AG04449 (cell line): ENCODE measurements around the gene RPL7L1.

Source experiments
- CTCF ChIA-PET: fragments of 350-600 bp; formaldehyde crosslinking; extraction: SDS; loops from one replicate; lab custom pipeline; 2021; ENCODE audit warnings: antibody characterized with exemption; lab: Yijun Ruan, JAX
- POLR2A ChIA-PET: fragments of 400-600, 350-600 bp; formaldehyde crosslinking; extraction: SDS; loops from one replicate; lab custom pipeline; 2020; ENCODE audit warnings: antibody characterized with exemption, inconsistent platforms; lab: Yijun Ruan, JAX
- DNase-seq: peaks from one replicate; pipeline ENCODE4 v3.0.0-alpha.2; 2010; ENCODE audit warnings: low read depth, low spot score
- H3K4me3 ChIP-seq: 2 replicates; pipeline ENCODE4 v1.5.1; 2011; ENCODE audit warnings: low read depth, mild to moderate bottlenecking, control low read depth, low read length
- CTCF ChIP-seq: IDR thresholded peaks from one replicate; pipeline ENCODE4 v1.5.1; 2011; ENCODE audit warnings: mild to moderate bottlenecking, moderate library complexity, low read length, control low read depth, inconsistent platforms; ENCODE audit not compliant: insufficient read depth; ENCODE audit errors: missing control alignments

RPL7L1 gene

GRCh38 chr6:42879372-42880239 lies at the start of gene RPL7L1:
Gene RPL7L1 (plus strand): TSS chr6:42879616. CDS start chr6:42879911, 295 bp downstream.
- TF ChIP-seq CTCF: peak; percentile 1
- peak within 1 kb of the TSS; percentile 83 for H3K4me3 ChIP-seq
- peak; percentile 38 for DNase-seq
- ChIA-PET POLR2A (interaction anchor here (0.5 to 1.5 kb wide), 7 partner anchors 11 to 316 kb away, joined by 3 to 9 read pairs (median 4); partner anchors contain the start of genes BICRAL, TBCC and UBR2), CTCF (interaction anchor here (1.0 to 9.0 kb wide), 6 partner anchors 11 to 313 kb away, joined by 3 to 139 read pairs (median 11); a partner anchor contains a TSS)

- H3K4me3 ChIP-seq: no peak overlapping the region
- ChIA-PET CTCF (no interaction called here), POLR2A (interaction anchor here (0.6 kb wide), 1 partner anchor 136 kb away, joined by 4 read pairs; no protein-coding TSS in a partner anchor)
- DNase-seq: no peak
- TF ChIP-seq CTCF: no peak
Measured at GRCh38 chr6:42831237-42831636, 48.2 kb upstream of the RPL7L1 start.

GRCh38 chr6:42834056-42834455 lies 45.4 kb upstream of the RPL7L1 start:
- no peak for DNase-seq
- ChIA-PET CTCF (interaction anchor here (1.0 kb wide), 1 partner anchor 8 kb away, joined by 3 read pairs; no protein-coding TSS in a partner anchor), POLR2A (no interaction called here)
- no peak for TF ChIP-seq CTCF
- no peak overlapping the region for H3K4me3 ChIP-seq

GRCh38 chr6:42841844-42842584 lies 37.4 kb upstream of the RPL7L1 start:
- H3K4me3 ChIP-seq: no peak overlapping the region
- ChIA-PET POLR2A (no interaction called here), CTCF (interaction anchor here (1.1 kb wide), 2 partner anchors 8 to 36 kb away, joined by 3 read pairs; no protein-coding TSS in a partner anchor)
- no peak for TF ChIP-seq CTCF
- no peak for DNase-seq

GRCh38 chr6:42845327-42845694 lies 34.1 kb upstream of the RPL7L1 start:
- H3K4me3 ChIP-seq: no peak overlapping the region
- CTCF ChIA-PET: interaction anchor here (0.7 to 0.9 kb wide), 2 partner anchors 8 to 9 kb away, joined by 3 read pairs; no protein-coding TSS in a partner anchor
- DNase-seq: no peak
- no peak for TF ChIP-seq CTCF
- POLR2A ChIA-PET: interaction anchor here (0.6 kb wide), 1 partner anchor 38 kb away, joined by 3 read pairs; no protein-coding TSS in a partner anchor
